IPS-15b (cell line): ENCODE measurements around the gene ST6GALNAC4.
A peak's percentile ranks its signal among the peaks of the same experiment; 100 is the strongest.

Source experiments
- H3K27me3 ChIP-seq: one replicate; pipeline ENCODE4 v1.6.1; 2013; ENCODE audit warnings: low read length; ENCODE audit not compliant: control insufficient read depth, insufficient read depth
- H3K36me3 ChIP-seq: one replicate; pipeline ENCODE4 v1.6.1; 2013; ENCODE audit warnings: low read length; ENCODE audit not compliant: control insufficient read depth, insufficient read depth
- H3K4me1 ChIP-seq: one replicate; pipeline ENCODE4 v1.6.1; 2013; ENCODE audit warnings: mild to moderate bottlenecking, low read length; ENCODE audit not compliant: control insufficient read depth, insufficient read depth
- H3K4me3 ChIP-seq: one replicate; pipeline ENCODE4 v1.5.1; 2013; ENCODE audit warnings: low read depth, low read length
- H3K9ac ChIP-seq: one replicate; pipeline ENCODE4 v1.6.1; 2013; ENCODE audit warnings: low read depth, mild to moderate bottlenecking, low read length
- H3K9me3 ChIP-seq: one replicate; pipeline ENCODE4 v1.6.1; 2013; ENCODE audit warnings: mild to moderate bottlenecking, low read length; ENCODE audit not compliant: control insufficient read depth, insufficient read depth

The ST6GALNAC4 gene

DNA sequence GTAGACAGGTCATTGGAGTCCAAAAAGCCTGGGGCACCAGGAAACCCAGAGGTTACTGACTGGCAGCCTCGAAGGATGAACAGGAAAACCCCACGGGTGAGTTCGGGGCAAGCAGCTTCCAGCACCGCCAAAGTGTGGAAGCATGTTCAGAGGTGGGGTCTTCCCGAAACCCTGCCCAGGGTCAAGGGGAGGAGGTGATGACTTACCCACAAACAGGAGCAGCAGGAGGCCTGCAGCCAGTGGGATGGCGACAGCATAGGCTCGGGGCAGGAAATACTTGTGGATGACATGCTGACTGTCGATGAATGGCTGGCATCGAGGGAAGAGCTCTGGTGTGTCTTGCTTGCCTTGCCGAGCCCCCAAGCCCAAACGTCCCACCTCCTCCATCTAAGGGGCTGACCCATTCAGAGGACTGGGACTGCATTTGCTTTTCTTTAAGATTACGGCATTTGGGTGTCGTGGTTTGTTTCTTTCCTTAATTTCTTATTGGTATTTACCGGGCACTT, 19.6 kb upstream of the ST6GALNAC4 start:
- Histone ChIP-seq H3K27me3 (no peaks in the 10 kb centered on the region), H3K9me3 (no peaks in the 10 kb centered on the region), H3K9ac (no peak overlapping the region), H3K36me3 (peaks cover 14% of the 10 kb centered on the region), H3K4me1 (peaks cover 3% of the 10 kb centered on the region), H3K4me3 (no peak overlapping the region)

DNA sequence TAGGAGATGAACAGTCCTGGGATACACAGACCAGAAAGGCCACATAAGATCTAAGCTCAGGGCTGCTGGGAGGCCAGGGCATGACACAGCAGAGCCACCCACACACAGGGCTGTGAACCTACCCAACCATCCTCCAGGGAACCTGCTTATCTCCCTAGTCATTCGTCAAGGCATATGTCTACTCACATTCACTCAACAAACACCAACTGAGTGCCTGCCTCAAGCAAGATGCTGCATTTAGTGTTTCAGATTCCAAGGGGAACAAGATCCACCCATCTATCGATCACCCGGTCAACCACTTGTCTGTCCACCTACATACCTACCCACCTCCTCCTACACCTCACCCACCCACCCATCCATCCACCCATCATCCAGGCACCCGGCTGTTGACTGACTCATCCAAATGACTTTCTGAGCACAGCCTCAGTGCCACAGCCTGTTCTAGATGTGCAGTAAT, 19.0 kb upstream of the ST6GALNAC4 start:
- Histone ChIP-seq H3K9me3 (no peaks in the 10 kb centered on the region), H3K4me3 (no peak overlapping the region), H3K4me1 (peaks cover 3% of the 10 kb centered on the region), H3K9ac (no peak overlapping the region), H3K36me3 (peaks cover 8% of the 10 kb centered on the region), H3K27me3 (no peaks in the 10 kb centered on the region)

DNA sequence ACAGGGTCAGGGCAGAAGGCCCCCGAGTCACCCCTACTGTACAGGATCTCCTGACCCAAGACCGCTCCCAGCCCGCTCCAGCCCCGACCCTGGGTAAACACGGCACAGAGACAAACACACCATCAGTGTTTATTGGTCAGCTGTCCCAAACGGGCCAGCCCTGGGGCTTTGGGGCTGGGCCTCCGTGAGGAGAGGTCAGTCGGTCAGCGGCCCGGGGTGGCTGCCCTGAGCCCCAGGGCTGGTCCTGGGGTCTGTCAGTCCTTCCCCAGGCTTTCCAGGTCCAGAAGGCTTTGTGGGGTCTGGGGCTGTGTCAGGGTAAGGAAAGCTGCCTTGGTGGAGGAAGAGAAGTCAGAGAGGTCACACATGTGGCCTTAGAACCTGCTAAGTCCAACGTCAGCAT, 18.1 kb upstream of the ST6GALNAC4 start:
- Histone ChIP-seq H3K4me1 (peaks cover 3% of the 10 kb centered on the region), H3K4me3 (no peak overlapping the region), H3K9me3 (no peaks in the 10 kb centered on the region), H3K9ac (no peak overlapping the region), H3K27me3 (no peaks in the 10 kb centered on the region), H3K36me3 (peaks cover 6% of the 10 kb centered on the region)

DNA sequence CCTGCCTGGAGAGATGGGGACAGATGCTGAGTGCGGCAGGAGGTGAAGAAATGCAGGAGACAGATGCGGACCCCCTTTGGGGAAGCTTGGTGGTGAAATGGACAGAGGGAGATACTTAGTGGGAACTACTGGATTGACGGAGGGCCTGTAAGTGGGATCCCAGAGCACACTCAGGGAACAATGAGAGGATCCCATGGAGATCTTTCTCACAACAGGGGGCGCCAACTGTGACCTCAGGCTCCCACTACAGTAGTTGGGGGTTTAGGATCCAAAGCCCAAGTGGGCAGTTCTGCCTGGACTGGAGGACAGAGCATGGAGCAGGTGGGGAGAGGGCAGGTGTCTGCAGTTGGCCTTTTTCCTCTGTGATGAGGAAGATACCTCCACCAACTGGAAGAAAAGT, 17.4 kb upstream of the ST6GALNAC4 start:
- H3K9ac ChIP-seq, result no peak overlapping the region
- peaks cover 5% of the 10 kb centered on the region for H3K4me1 ChIP-seq
- H3K9me3 ChIP-seq, result no peaks in the 10 kb centered on the region
- no peak overlapping the region for H3K4me3 ChIP-seq
- H3K27me3 ChIP-seq, result peaks cover 5% of the 10 kb centered on the region
- H3K36me3 ChIP-seq, result peaks cover 4% of the 10 kb centered on the region

DNA sequence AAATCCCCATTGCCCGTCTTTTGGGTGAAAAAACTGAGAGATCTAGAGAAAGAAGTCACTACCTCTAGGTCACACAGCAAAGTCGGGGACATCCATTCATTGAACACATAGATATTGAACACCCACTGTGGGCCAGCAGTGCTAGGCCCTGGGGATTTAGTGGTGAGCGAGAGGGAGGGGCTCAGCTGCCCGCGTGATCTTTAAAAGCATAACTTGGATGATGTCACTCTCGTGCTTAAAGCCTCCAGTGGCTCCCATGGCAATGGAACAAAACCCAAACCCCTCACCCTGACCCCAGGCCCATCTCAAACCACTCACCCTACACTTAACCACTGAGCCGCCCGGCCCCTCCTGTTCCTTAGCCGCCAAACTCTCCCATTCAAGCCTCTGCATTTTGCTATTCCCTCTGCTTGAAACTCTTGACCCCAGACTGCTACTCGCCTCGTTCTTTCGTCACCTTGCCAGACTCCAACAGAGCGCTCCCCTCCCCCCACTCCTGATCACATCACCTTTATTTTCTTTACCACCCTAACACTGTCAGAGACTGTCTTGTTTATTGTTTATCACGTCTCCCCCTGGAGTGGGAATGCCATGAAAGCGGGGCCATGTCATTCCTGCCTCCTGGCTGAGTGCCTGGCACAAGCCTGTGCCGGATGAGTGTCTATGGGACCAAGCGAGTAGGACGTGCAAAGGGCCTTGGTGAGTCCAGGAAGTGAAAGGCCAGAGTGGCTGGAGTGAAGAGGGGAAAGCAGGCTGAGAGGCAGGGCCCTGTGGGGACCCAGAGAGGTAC, 14.4 kb upstream of the ST6GALNAC4 start:
- H3K27me3 ChIP-seq, result peaks cover 18% of the 10 kb centered on the region
- peaks cover 12% of the 10 kb centered on the region for H3K4me1 ChIP-seq
- no peaks in the 10 kb centered on the region for H3K9me3 ChIP-seq
- no peak overlapping the region for H3K9ac ChIP-seq
- H3K36me3 ChIP-seq, result peaks cover 4% of the 10 kb centered on the region
- peak overlapping the region; percentile 71 for H3K4me3 ChIP-seq

DNA sequence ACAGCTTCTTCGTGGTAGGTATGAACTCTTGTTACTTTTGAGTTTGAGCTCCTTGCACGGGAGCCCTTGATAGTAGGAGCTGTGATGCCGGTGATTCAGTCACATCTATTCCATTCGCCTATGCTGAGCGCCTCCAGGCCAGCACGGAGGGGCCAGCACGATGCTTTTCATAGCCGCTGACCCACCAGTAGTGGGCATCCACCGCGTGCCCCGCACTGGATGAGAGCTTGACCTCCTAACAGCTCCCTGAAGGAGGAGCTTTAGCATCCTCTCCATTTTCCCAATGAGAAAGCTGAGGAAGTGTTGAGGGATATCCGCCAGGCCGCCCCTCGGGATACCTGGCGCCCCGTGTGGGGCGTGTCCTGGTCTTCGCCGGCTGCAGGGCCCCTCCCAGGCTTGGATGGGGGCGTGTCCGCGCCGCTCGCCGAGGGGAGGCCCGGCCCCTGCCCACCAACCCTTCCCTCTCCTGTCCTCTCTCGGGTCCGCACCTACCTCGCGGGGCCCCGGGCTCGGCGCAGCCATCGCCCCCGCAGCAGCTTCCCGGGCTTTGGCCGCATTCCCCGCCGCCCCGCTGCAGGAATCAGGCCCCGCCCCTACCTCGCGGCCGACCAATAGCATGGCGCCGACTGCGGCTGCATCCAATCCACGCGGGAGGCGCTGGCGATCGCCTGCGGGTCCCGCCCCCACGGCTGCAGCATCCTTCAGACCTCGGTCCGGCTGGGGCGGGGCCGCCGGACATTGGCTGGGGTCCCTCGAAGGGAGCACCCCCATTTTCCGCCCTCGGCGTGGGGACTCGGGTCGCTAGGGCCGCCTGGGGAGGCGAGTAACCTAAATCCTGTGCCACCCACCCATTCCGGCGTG, 13.6 kb upstream of the ST6GALNAC4 start, which contains the start of gene PIP5KL1:
Gene PIP5KL1, minus strand, starts transcription at position 547 of the 861 bp plus-strand sequence. Its CDS starts 25 bp downstream, at position 522.
- no peaks in the 10 kb centered on the region for H3K36me3 ChIP-seq
- H3K9me3 ChIP-seq, result no peaks in the 10 kb centered on the region
- H3K4me3 ChIP-seq, result peak within 1 kb of the TSS; percentile 71
- peaks cover 12% of the 10 kb centered on the region for H3K4me1 ChIP-seq
- H3K27me3 ChIP-seq, result peaks cover 22% of the 10 kb centered on the region
- H3K9ac ChIP-seq, result no peak within 1 kb of the TSS

DNA sequence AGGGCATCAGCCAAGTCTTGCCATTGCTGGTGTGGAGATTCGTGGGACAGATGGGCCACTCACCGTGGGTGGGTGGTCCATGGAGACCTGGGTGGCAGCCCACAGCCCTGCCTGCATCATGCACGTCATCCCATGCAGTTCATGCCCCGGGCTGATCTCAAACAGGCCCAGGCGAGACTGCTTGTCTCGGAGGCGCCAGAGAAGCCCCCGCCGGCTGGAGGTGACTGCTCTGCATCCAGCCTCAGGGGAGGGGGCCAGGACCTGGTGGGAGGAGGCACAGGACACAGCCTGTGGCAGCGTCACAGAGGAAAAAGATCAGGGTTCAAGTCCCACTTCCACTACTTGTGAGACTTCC, 12.8 kb upstream of the ST6GALNAC4 start:
- no peaks in the 10 kb centered on the region for H3K36me3 ChIP-seq
- H3K9me3 ChIP-seq, result no peaks in the 10 kb centered on the region
- peak overlapping the region; percentile 71 for H3K4me3 ChIP-seq
- H3K27me3 ChIP-seq, result peaks cover 22% of the 10 kb centered on the region
- no peak overlapping the region for H3K9ac ChIP-seq
- H3K4me1 ChIP-seq, result peaks cover 12% of the 10 kb centered on the region

DNA sequence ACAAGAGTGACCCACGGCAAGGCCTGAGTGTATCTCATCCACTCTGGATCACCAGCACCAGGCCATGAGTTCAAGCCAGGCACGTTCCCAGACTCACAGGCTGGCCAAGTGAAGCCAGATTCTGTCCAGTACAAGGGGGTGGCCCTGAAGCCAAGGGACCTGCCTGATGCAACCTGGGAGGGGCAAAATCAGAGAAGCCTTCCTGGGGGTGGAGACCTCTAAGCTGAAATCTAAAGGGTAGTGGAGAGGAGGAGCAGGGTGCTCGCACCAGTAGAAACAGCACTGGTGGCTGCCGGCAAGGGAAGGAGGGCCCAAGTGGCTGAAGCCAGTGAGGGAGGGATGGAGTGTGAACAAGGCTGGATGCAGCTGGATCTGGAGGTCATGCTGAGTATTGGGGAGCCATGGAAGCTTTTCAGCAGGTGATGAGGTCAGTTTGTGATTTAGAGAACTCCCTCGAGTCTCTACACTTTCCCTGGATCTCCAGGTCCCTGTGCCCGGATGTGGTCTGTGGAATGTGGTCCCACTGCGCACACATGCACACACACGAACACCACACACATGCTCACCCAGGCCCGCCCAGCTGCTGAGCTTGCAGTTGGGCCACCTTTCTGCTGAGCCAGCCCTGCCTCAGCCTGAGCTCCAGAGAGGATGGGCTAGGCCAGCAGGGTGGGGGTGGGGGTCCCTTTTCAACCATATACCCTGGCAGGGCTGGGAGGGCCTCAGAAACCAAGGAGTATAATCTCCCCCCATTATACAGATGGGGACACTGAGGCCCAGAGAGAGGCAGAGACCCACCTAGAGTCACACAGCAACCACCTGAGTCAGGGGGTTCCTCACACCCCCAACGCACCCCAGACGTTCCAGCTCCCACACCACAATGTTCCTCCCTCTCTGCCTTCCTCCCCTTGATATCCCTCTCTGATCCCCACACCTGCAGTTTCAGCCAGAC, 12.1 kb upstream of the ST6GALNAC4 start:
- Histone ChIP-seq H3K9ac (peak overlapping the region; percentile 37), H3K9me3 (no peaks in the 10 kb centered on the region), H3K4me1 (peaks cover 12% of the 10 kb centered on the region), H3K36me3 (no peaks in the 10 kb centered on the region), H3K27me3 (peaks cover 22% of the 10 kb centered on the region), H3K4me3 (peak overlapping the region; percentile 60)

DNA sequence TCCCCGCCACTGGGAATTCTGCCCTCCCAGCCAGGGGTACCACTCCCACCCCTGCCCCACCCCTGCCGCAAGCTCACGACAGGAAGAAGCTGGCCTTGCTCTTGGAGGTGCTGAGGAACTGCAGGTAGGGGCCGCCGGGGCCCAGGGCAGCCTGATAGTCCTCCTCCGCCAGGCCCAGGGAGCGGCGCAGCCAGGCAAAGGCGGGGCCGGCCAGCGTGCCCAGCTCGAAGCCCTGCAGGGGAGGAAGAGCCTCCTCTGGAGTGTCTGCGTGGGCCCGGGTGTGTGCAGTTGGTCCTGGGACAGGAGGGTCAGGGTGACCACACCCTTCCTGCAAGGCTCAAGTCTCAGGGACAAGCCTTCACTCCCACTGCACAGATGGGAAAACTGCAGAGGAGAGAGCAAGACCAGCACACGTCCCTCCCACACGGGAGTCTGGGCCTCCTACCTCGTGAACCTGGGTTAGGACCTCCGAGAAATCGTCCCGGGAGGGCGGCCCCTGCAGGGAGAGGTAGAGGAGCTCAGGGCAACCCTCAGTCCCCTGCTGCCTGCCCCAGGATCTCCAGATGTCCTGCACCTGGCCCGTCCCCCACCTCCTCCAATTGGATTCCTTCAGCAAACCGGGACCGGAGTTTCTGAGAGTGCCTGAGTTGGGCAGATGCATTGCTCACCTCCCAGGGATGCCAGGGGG, 11.3 kb upstream of the ST6GALNAC4 start:
- H3K4me1 ChIP-seq, result peaks cover 12% of the 10 kb centered on the region
- H3K27me3 ChIP-seq, result peaks cover 22% of the 10 kb centered on the region
- H3K9me3 ChIP-seq, result no peaks in the 10 kb centered on the region
- peak overlapping the region; percentile 60 for H3K4me3 ChIP-seq
- no peaks in the 10 kb centered on the region for H3K36me3 ChIP-seq
- H3K9ac ChIP-seq, result peak overlapping the region; percentile 37

DNA sequence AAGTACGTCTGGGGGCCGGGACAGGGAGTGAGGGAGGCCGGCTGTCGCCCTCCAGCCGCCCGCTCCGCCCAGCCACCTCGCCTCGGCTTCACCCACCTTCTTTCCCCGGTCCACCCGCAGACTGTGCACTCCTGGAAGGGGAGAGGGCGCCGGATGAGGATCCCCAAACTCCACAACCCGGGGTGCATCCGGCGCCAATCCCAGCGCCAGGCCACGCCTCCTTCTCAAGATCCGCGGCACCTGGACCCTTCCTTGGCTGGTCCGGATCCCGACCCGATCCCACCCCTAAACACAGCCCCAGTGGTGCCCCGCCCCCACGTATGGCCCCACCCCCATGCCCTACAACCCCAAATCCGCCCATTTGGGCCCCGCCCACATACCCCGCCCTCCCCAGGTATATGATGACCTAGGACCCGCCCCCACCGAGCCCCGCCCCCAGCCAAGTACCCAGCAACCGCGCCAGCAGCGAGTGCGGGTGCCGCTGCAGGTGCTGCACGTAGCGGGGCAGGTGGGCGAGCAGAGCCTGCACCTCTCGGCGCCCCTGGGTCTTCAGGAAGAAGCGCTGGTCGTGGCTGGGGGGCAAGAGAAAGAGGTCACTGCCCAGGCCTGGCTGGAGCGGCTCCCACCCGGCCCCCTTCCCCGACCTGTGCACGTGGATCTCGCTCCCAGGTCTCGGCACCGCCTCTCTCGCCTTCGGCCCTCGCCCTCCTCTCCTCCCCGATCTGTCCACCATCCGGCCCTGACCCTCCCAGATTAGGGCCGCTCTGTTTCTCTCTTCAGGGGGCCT, 10.6 kb upstream of the ST6GALNAC4 start:
- Histone ChIP-seq H3K9ac (no peak overlapping the region), H3K9me3 (no peaks in the 10 kb centered on the region), H3K4me3 (peak overlapping the region; percentile 90), H3K4me1 (peaks cover 12% of the 10 kb centered on the region), H3K27me3 (peaks cover 22% of the 10 kb centered on the region), H3K36me3 (no peaks in the 10 kb centered on the region)
